NT2/D1 (cell line): ENCODE data around the gene MANEAL.

Source experiments
- YY1 ChIP-seq: IDR thresholded peaks from 2 replicates; pipeline ENCODE4 v1.6.1; 2011; ENCODE audit not compliant: insufficient read length, insufficient read depth
- ZNF274 ChIP-seq: IDR thresholded peaks from 2 replicates; pipeline ENCODE4 v1.6.1; 2011; ENCODE audit warnings: mild to moderate bottlenecking, low read depth, low read length

DNA sequence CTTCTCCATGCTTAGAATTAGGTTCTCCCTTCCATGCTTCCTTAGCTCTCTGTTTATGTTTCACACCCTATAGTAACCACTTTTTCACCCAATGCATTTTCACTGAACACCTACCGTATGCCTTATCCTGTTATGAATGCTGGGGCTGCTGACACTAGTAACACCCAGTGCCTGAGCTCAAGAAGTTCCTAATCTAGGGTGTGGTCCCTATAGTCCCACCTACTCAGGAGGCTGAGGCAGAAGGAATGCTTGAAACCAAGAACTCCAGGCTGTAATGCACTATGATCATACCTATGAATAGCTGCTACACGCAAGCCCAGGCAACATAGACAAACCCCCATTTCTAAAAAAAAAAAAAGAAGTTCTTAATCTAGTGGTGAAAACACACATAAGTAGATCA lies 34.2 kb upstream of the MANEAL start:
- no peak for TF ChIP-seq YY1
- TF ChIP-seq ZNF274: no peak
